ENCODE measurements around the gene CSNK2A2. TPM values are rescaled to one million over a fixed set of nuclear protein-coding genes. Genes with fewer than 3 reads are reported as not detected.

The CSNK2A2 gene
- total and polyA plus RNA-seq, 2 of the 8 experiments (the other 6 are each of a cell fraction or from before 2014, with no cell fraction given), result 37.9 to 128 TPM

GRCh38 chr16:58109330-58109729 is 88.6 kb downstream of the CSNK2A2 start (continued):
- TF ChIP-seq TAF7 (optimal IDR thresholded peaks at IDR 0.05; ENCODE audit: borderline replicate concordance, low read depth, low read length) (no peak), SUZ12 (IDR thresholded peaks at IDR 0.05; ENCODE audit: low read length) (no peak), SIX5 (IDR thresholded peaks at IDR 0.05; ENCODE audit: low read depth, low read length) (no peak), SP1 (IDR thresholded peaks at IDR 0.05; ENCODE audit: low read depth, low read length) (no peak), NRF1 (IDR thresholded peaks at IDR 0.05; ENCODE audit: low read depth, low read length) (no peak), BACH1 (IDR thresholded peaks at IDR 0.05; ENCODE audit: low read length) (no peak), EP300 (IDR thresholded peaks at IDR 0.05; ENCODE audit: borderline replicate concordance in 1 of 2, low read depth in 2 of 2, low read length in 2 of 2) (no peak), YY1 (IDR thresholded peaks at IDR 0.05; ENCODE audit: low read depth, low read length) (no peak)

Small RNAs within 50 kb of the gene (small RNA-seq; reads per million reads assigned to genes)
- gene RN7SL645P (ENCODE audit: insufficient read depth), result not detected

Other genes starting within 250 kb of the CSNK2A2 start
- not detected in 2 replicates for gene CNGB1, start 227.0 kb downstream of the CSNK2A2 start, total RNA-seq (2021; fragmentation: NEBNext Ultra II Directional; extraction: Animal tissue kit (Norgen Biotek cat#: 25700))
- gene CNGB1, start 227.0 kb downstream of the CSNK2A2 start, polyA plus RNA-seq (2011; rRNA removed), result not detected in 2 replicates
- gene ZNF319, start 197.4 kb downstream of the CSNK2A2 start, total RNA-seq (2021; fragmentation: NEBNext Ultra II Directional; extraction: Animal tissue kit (Norgen Biotek cat#: 25700)), result 5.0 and 5.5 TPM in 2 replicates
- gene ZNF319, start 197.4 kb downstream of the CSNK2A2 start, polyA plus RNA-seq (2011; rRNA removed), result 3.3 and 5.5 TPM in 2 replicates
- 65.4 and 72.9 TPM in 2 replicates for gene USB1, start 196.7 kb downstream of the CSNK2A2 start, total RNA-seq (2021; fragmentation: NEBNext Ultra II Directional; extraction: Animal tissue kit (Norgen Biotek cat#: 25700))
- 75.9 and 81.0 TPM in 2 replicates for gene USB1, start 196.7 kb downstream of the CSNK2A2 start, polyA plus RNA-seq (2011; rRNA removed)
- gene MMP15, start 172.4 kb downstream of the CSNK2A2 start, total RNA-seq (2021; fragmentation: NEBNext Ultra II Directional; extraction: Animal tissue kit (Norgen Biotek cat#: 25700)), result 42.2 and 44.0 TPM in 2 replicates
- gene MMP15, start 172.4 kb downstream of the CSNK2A2 start, polyA plus RNA-seq (2011; rRNA removed), result 38.5 and 64.8 TPM in 2 replicates
- gene CFAP20, start 68.7 kb downstream of the CSNK2A2 start, total RNA-seq (2021; fragmentation: NEBNext Ultra II Directional; extraction: Animal tissue kit (Norgen Biotek cat#: 25700)), result 43.4 and 45.6 TPM in 2 replicates
- 65.4 and 74.2 TPM in 2 replicates for gene CFAP20, start 68.7 kb downstream of the CSNK2A2 start, polyA plus RNA-seq (2011; rRNA removed)
- gene PRSS54, start 96.9 kb upstream of the CSNK2A2 start, total RNA-seq (2021; fragmentation: NEBNext Ultra II Directional; extraction: Animal tissue kit (Norgen Biotek cat#: 25700)), result not detected in 2 replicates
- gene PRSS54, start 96.9 kb upstream of the CSNK2A2 start, polyA plus RNA-seq (2011; rRNA removed), result not detected in 2 replicates
- 13.4 and 15.4 TPM in 2 replicates for gene GINS3, start 194.4 kb upstream of the CSNK2A2 start, total RNA-seq (2021; fragmentation: NEBNext Ultra II Directional; extraction: Animal tissue kit (Norgen Biotek cat#: 25700))
- 9.5 and 12.9 TPM in 2 replicates for gene GINS3, start 194.4 kb upstream of the CSNK2A2 start, polyA plus RNA-seq (2011; rRNA removed)

Measured in H1 (cell line).